BE2C (cell line): ENCODE results near the gene PLAC9.

ENCODE experiments used
- DNase-seq: peaks from one replicate; pipeline ENCODE4 v3.0.0-alpha.2; 2020
- H3K27me3 ChIP-seq: fragments of 250-450 bp; sonication (Bioruptor Pico); 2 replicates; pipeline ENCODE4 v1.5.1; 2020; ENCODE audit warnings: mild to moderate bottlenecking
- H3K36me3 ChIP-seq: fragments of 250-450 bp; sonication (Bioruptor Pico); 2 replicates; pipeline ENCODE4 v1.5.1; 2020; ENCODE audit warnings: mild to moderate bottlenecking
- H3K4me1 ChIP-seq: fragments of 250-450 bp; sonication (Bioruptor Pico); 2 replicates; pipeline ENCODE4 v1.5.1; 2020
- H3K4me3 ChIP-seq: 2 replicates; pipeline ENCODE4 v1.5.1; 2011; ENCODE audit warnings: low read depth, low read length
- H3K9me3 ChIP-seq: fragments of 250-450 bp; sonication (Bioruptor Pico); 2 replicates; pipeline ENCODE4 v1.5.1; 2020
- TF ChIP-seq, protein P1 (sequence below): IDR thresholded peaks from 2 replicates; pipeline ENCODE4 v1.5.1; 2012; ENCODE audit warnings: mild to moderate bottlenecking, low read depth, low read length

Gene PLAC9

DNA sequence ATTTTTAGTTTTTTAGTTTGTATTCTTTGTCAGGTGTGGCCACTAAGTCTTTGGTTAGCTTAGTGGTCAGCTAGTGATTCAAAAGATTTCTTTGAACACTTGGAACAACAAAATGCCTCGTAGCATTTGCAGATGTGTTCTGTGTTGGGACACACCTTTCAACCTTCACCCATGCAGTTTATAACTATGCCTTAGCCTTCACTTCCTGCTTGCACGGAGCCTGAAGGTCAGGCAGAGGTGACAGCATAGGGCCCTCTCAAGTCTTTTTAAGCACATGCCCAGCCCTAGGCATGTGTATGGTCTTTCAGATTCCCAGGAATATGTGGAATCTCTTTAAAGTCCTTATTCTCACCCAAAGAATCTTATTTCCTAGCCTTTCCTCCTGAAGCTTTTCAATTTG is 17.6 kb downstream of the PLAC9 start:
- no peak for DNase-seq
- Histone ChIP-seq H3K4me3 (no peak overlapping the region), H3K27me3 (no peaks in the 10 kb centered on the region), H3K4me1 (no peaks in the 10 kb centered on the region), H3K9me3 (no peaks in the 10 kb centered on the region), H3K36me3 (no peaks in the 10 kb centered on the region)
- TF ChIP-seq, protein P1, sequence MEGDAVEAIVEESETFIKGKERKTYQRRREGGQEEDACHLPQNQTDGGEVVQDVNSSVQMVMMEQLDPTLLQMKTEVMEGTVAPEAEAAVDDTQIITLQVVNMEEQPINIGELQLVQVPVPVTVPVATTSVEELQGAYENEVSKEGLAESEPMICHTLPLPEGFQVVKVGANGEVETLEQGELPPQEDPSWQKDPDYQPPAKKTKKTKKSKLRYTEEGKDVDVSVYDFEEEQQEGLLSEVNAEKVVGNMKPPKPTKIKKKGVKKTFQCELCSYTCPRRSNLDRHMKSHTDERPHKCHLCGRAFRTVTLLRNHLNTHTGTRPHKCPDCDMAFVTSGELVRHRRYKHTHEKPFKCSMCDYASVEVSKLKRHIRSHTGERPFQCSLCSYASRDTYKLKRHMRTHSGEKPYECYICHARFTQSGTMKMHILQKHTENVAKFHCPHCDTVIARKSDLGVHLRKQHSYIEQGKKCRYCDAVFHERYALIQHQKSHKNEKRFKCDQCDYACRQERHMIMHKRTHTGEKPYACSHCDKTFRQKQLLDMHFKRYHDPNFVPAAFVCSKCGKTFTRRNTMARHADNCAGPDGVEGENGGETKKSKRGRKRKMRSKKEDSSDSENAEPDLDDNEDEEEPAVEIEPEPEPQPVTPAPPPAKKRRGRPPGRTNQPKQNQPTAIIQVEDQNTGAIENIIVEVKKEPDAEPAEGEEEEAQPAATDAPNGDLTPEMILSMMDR, result no peak

- H3K36me3 ChIP-seq, result no peaks in the 10 kb centered on the region
- H3K27me3 ChIP-seq, result no peaks in the 10 kb centered on the region
- H3K4me1 ChIP-seq, result no peaks in the 10 kb centered on the region
- no peak overlapping the region for H3K4me3 ChIP-seq
- no peaks in the 10 kb centered on the region for H3K9me3 ChIP-seq
- TF ChIP-seq, protein P1, result no peak
- no peak for DNase-seq
Measured at GRCh38 chr10:80152820-80153219, 20.3 kb downstream of the PLAC9 start.

- no peak for DNase-seq
- Histone ChIP-seq H3K9me3 (no peaks in the 10 kb centered on the region), H3K36me3 (no peaks in the 10 kb centered on the region), H3K27me3 (no peaks in the 10 kb centered on the region), H3K4me3 (no peak overlapping the region), H3K4me1 (peaks cover 5% of the 10 kb centered on the region)
- TF ChIP-seq, protein P1, result no peak
Measured at GRCh38 chr10:80153460-80153859, 20.9 kb downstream of the PLAC9 start.

GRCh38 chr10:80154626-80154977 is 22.1 kb downstream of the PLAC9 start:
- TF ChIP-seq, protein P1, result no peak
- H3K4me1 ChIP-seq, result peaks cover 14% of the 10 kb centered on the region
- no peaks in the 10 kb centered on the region for H3K36me3 ChIP-seq
- no peaks in the 10 kb centered on the region for H3K27me3 ChIP-seq
- H3K9me3 ChIP-seq, result no peaks in the 10 kb centered on the region
- no peak overlapping the region for H3K4me3 ChIP-seq
- DNase-seq, result no peak

DNA sequence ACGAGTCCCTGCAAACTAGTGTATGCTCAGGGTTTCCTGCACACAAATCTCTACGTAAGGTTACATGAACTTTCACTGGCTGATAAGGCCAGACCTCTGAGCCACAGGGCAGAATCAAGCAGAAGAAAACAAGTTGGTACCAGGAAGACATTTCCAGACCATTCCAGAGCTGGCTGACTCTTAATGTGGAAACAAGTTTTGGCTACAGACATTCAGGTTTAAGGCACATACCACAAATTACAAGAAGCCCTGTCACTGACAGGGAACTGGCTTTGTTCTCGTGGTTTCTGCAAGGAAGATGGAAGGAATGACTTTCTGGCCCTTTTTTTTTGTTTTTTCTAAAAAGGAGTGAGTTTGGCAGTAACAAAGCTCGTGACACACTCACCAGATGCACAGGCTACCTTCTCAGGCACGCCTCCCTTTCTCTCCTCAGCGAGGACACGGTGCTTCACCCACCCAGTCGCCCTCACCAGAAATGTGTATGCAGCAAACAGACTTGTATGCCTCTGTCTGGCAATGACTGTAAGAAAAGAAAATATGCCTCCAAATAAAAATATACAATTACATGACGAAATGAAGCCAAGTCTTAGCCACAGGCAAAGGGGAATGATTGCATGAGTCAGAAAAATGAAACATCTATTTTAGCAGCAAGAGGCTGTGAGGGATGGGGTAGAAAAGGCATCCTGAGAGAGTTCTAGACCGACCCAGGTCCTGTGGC is 22.6 kb downstream of the PLAC9 start:
- H3K4me1 ChIP-seq, result peaks cover 16% of the 10 kb centered on the region
- H3K9me3 ChIP-seq, result no peaks in the 10 kb centered on the region
- H3K36me3 ChIP-seq, result no peaks in the 10 kb centered on the region
- no peak for DNase-seq
- TF ChIP-seq, protein P1, result no peak
- no peak overlapping the region for H3K4me3 ChIP-seq
- no peaks in the 10 kb centered on the region for H3K27me3 ChIP-seq

- Histone ChIP-seq H3K36me3 (no peaks in the 10 kb centered on the region), H3K27me3 (no peaks in the 10 kb centered on the region), H3K9me3 (no peaks in the 10 kb centered on the region), H3K4me3 (no peak overlapping the region), H3K4me1 (peaks cover 16% of the 10 kb centered on the region)
- no peak for DNase-seq
- TF ChIP-seq, protein P1, result no peak
Measured at GRCh38 chr10:80155696-80156215, 23.2 kb downstream of the PLAC9 start.
